Endothelial cell of umbilical vein (primary cell): ENCODE data around the gene TNFRSF21. TPM values are rescaled to one million over a fixed set of nuclear protein-coding genes. Genes with fewer than 3 reads are reported as not detected.

ENCODE experiments used
- BruUV-seq: library from RNA; stranded (reverse); fragments of 400-500 nt; replicated peaks from 2 replicates; lab custom pipeline; 2021; lab: Mats Ljungman, UMichigan
- CTCF ChIA-PET: fragments of 300-600, 350-600 bp; sonication (Branson Sonifier 250); formaldehyde crosslinking; loops from one replicate; lab custom pipeline; 2021; ENCODE audit warnings: antibody characterized with exemption, inconsistent platforms; lab: Charles Lee
- POLR2A ChIA-PET: fragments of 300-600, 350-600 bp; sonication (Branson Sonifier 250); formaldehyde crosslinking; loops from one replicate; lab custom pipeline; 2021; ENCODE audit warnings: antibody characterized with exemption, inconsistent platforms; lab: Charles Lee
- DNase-seq: peaks from one replicate; pipeline ENCODE4 v3.0.0-alpha.2; 2011; ENCODE audit warnings: low read depth, low spot score
- FAIRE-seq: peaks from 2 replicates; lab custom pipeline; 2011; peaks lifted over from hg19 to GRCh38; lab: Jason Lieb, UNC
- H2AFZ ChIP-seq: 2 replicates; pipeline ENCODE4 v1.6.0; 2012; ENCODE audit warnings: low read depth, low read length, control low read depth, inconsistent platforms
- H3K27ac ChIP-seq: 2 replicates; pipeline ENCODE4 v1.5.1; 2011; ENCODE audit warnings: low read depth, mild to moderate bottlenecking, control low read depth, low read length, moderate library complexity; ENCODE audit not compliant: insufficient read depth
- H3K27me3 ChIP-seq, 2 experiments: 2 replicates each; pipeline versions ENCODE4 v1.6.0 to v1.6.1; 2011; ENCODE audit warnings: low read length in 2 of 2, mixed read lengths in 1 of 2; ENCODE audit not compliant: control insufficient read depth in 2 of 2, insufficient read depth in 2 of 2
- H3K36me3 ChIP-seq, 2 experiments: 2 replicates in 1 of 2; 3 replicates in 1 of 2; pipeline ENCODE4 v1.5.1; 2011; ENCODE audit warnings: low read length in 2 of 2, mild to moderate bottlenecking in 1 of 2, moderate library complexity in 1 of 2; ENCODE audit not compliant: control insufficient read depth in 2 of 2, insufficient read depth in 2 of 2; ENCODE audit errors: extremely low read depth in 1 of 2
- H3K4me1 ChIP-seq: 3 replicates; pipeline ENCODE4 v1.5.1; 2011; ENCODE audit warnings: mild to moderate bottlenecking, low read length; ENCODE audit not compliant: control insufficient read depth, insufficient read depth; ENCODE audit errors: extremely low read depth
- H3K4me2 ChIP-seq: 2 replicates; pipeline ENCODE4 v1.6.1; 2011; ENCODE audit warnings: low read length, control low read depth, mixed read lengths; ENCODE audit not compliant: insufficient read depth
- H3K4me3 ChIP-seq, 3 experiments: fragments of 200-600 bp in 1 of 3; sonication (generic), shearing (Covaris generic) in 1 of 3; replicated peaks in 1 of 3; 2 replicates each; pipeline ENCODE4 v1.5.1; 2011 to 2016; ENCODE audit warnings: control low read depth in 3 of 3, low read length in 3 of 3, mild to moderate bottlenecking in 2 of 3, inconsistent platforms in 1 of 3, low read depth in 1 of 3, moderate library complexity in 1 of 3; ENCODE audit not compliant: insufficient read depth in 1 of 3
- H3K79me2 ChIP-seq: 2 replicates; pipeline ENCODE4 v1.6.0; 2012; ENCODE audit warnings: low read length, inconsistent platforms; ENCODE audit not compliant: control insufficient read depth, insufficient read depth
- H3K9ac ChIP-seq: replicated peaks from 2 replicates; pipeline ENCODE3; 2011; ENCODE audit warnings: low read length, control low read depth; ENCODE audit not compliant: insufficient read depth; ENCODE audit errors: extremely low read depth
- H3K9me1 ChIP-seq: replicated peaks from 3 replicates; pipeline ENCODE4 v1.6.0; 2011; ENCODE audit warnings: mild to moderate bottlenecking, low read length; ENCODE audit not compliant: control insufficient read depth, insufficient read depth; ENCODE audit errors: extremely low read depth
- H3K9me3 ChIP-seq: replicated peaks from 2 replicates; pipeline ENCODE4 v1.5.1; 2012; ENCODE audit warnings: low read length, inconsistent platforms; ENCODE audit not compliant: control insufficient read depth, insufficient read depth
- H4K20me1 ChIP-seq: replicated peaks from 2 replicates; pipeline ENCODE3; 2011; ENCODE audit warnings: mild to moderate bottlenecking, low read length; ENCODE audit not compliant: control insufficient read depth, insufficient read depth; ENCODE audit errors: extremely low read depth
- EZH2 ChIP-seq: IDR thresholded peaks from 2 replicates; pipeline ENCODE4 v1.6.1; 2012; ENCODE audit warnings: borderline replicate concordance, low read depth, mild to moderate bottlenecking, moderate library complexity, low read length, inconsistent platforms; ENCODE audit not compliant: severe bottlenecking
- FOS ChIP-seq: IDR thresholded peaks from 2 replicates; pipeline ENCODE4 v1.6.1; 2011; ENCODE audit warnings: mild to moderate bottlenecking, low read length, moderate library complexity, borderline replicate concordance; ENCODE audit not compliant: insufficient read depth
- GATA2 ChIP-seq: IDR thresholded peaks from 2 replicates; pipeline ENCODE4 v1.7.0; 2011; ENCODE audit warnings: low read depth, mild to moderate bottlenecking, moderate library complexity, mixed read lengths, low read length; ENCODE audit not compliant: insufficient read length, insufficient read depth
- JUN ChIP-seq: IDR thresholded peaks from 2 replicates; pipeline ENCODE4 v1.6.1; 2011; ENCODE audit warnings: borderline replicate concordance, low read depth; ENCODE audit not compliant: insufficient read length, insufficient read depth
- MYC ChIP-seq: IDR thresholded peaks from one replicate; pipeline ENCODE4 v1.6.1; 2011; ENCODE audit warnings: mild to moderate bottlenecking, low read depth, low read length
- POLR2A ChIP-seq: IDR thresholded peaks from 2 replicates; pipeline ENCODE4 v1.6.1; 2012; ENCODE audit warnings: low read depth, mild to moderate bottlenecking, control low read depth, low read length
- POLR2AphosphoS5 ChIP-seq: IDR thresholded peaks from 2 replicates; pipeline ENCODE4 v1.6.1; 2012; ENCODE audit warnings: low read depth, mild to moderate bottlenecking, control low read depth, low read length, moderate library complexity; ENCODE audit not compliant: insufficient read depth
- dilution Hi-C: fragments of 300-500 bp; cut with MboI; formaldehyde crosslinking; loops from one replicate; pipeline ENCODE4 v1.15.0; 2019; ENCODE audit warnings: low sequenced_read_pairs; ENCODE audit not compliant: extremely low pct_ligation_motif_present
- intact Hi-C: fragments of 100-400 bp; cut with micrococcal nuclease; formaldehyde crosslinking; loops from one replicate; pipeline ENCODE4 v1.10.0; 2022
- polyA plus RNA-seq, 4 experiments: library from polyadenylated mRNA; depleted of rRNA in 3 of 4; stranded (reverse) in 3 of 4; unstranded in 1 of 4; fragments of >200 nt; gene quantifications; 2 replicates each; pipeline versions ENCODE4 v1.2.1 to v1.2.3, GENCODE V29; 2011 to 2012; ENCODE audit warnings: missing spikeins in 1 of 4
- total RNA-seq: library from RNA; stranded (reverse); gene quantifications from 2 replicates; pipeline ENCODE4 v1.2.3, GENCODE V29; 2021
- TF ChIP-seq, protein P1 (sequence below): IDR thresholded peaks from 2 replicates; pipeline ENCODE4 v1.6.1; 2011; ENCODE audit not compliant: insufficient read depth, insufficient read length
- TF ChIP-seq, protein P2 (sequence below), 2 donors: IDR thresholded peaks; 1 replicate in 1 of 2; 2 replicates in 1 of 2; pipeline ENCODE4 v1.5.1; 2011; ENCODE audit warnings: low read length in 2 of 2, mild to moderate bottlenecking in 2 of 2, moderate library complexity in 2 of 2, control low read depth in 1 of 2, inconsistent platforms in 1 of 2, low read depth in 1 of 2; ENCODE audit not compliant: insufficient read depth in 1 of 2; ENCODE audit errors: extremely low read depth in 1 of 2

Gene TNFRSF21
- total and polyA plus RNA-seq, 2 donors (not counting 3 experiments of a cell fraction or from before 2014, with no cell fraction given): 26.0 to 40.6 TPM

DNA sequence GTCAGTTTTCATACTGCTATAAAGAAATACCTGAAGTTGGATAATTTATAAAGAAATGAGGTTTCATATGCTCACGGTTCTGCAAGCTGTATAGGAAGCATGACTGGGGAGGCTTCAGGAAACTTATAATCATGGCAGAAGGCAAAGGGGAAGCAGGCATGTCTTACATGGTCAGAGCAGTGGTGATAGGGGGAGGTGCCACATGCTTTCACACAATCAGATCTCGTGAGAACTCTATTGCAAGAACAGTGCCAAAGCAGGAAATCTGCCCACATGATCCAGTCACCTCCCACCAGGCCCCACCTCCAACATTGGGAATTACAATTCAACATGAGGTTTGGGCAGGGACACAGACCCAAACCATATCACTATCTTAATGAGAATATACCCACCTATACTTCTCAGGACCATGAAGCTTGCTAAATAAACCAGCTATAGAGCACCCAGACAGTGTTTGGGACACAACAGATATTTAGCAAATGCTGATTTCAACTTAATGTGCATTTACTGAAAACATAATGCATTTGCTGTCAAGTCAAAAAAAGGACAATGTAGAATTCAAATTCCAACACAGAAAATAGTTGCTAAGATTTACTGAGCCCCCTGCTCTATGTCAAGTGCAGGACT is 63.8 kb downstream of the TNFRSF21 start:
- H3K9me3 ChIP-seq: no peaks in the 10 kb centered on the region
- no peak overlapping the region for H2AFZ ChIP-seq
- no peaks in the 10 kb centered on the region for H3K27me3 ChIP-seq
- dilution Hi-C loops (loop anchor here (25.0 kb wide), 1 partner anchor 159 kb away; no protein-coding TSS in a partner anchor), intact Hi-C loops (no loop called here)
- ChIA-PET CTCF (interaction anchor here (1.2 to 1.5 kb wide), 2 partner anchors 148 kb away, joined by 3 to 4 read pairs; no protein-coding TSS in a partner anchor), POLR2A (no interaction called here)
- no peaks in the 10 kb centered on the region for H4K20me1 ChIP-seq
- no TSS peak for BruUV-seq
- TF ChIP-seq POLR2AphosphoS5 (no peak), GATA2 (no peak), JUN (no peak), MYC (no peak), EZH2 (no peak), FOS (no peak), POLR2A (no peak)
- TF ChIP-seq, protein P1, sequence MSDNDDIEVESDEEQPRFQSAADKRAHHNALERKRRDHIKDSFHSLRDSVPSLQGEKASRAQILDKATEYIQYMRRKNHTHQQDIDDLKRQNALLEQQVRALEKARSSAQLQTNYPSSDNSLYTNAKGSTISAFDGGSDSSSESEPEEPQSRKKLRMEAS: no peak
- TF ChIP-seq, protein P2, sequence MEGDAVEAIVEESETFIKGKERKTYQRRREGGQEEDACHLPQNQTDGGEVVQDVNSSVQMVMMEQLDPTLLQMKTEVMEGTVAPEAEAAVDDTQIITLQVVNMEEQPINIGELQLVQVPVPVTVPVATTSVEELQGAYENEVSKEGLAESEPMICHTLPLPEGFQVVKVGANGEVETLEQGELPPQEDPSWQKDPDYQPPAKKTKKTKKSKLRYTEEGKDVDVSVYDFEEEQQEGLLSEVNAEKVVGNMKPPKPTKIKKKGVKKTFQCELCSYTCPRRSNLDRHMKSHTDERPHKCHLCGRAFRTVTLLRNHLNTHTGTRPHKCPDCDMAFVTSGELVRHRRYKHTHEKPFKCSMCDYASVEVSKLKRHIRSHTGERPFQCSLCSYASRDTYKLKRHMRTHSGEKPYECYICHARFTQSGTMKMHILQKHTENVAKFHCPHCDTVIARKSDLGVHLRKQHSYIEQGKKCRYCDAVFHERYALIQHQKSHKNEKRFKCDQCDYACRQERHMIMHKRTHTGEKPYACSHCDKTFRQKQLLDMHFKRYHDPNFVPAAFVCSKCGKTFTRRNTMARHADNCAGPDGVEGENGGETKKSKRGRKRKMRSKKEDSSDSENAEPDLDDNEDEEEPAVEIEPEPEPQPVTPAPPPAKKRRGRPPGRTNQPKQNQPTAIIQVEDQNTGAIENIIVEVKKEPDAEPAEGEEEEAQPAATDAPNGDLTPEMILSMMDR (IDR thresholded peaks at IDR 0.05; ENCODE audit: extremely low read depth in 1 of 2, insufficient read depth in 1 of 2, low read depth in 1 of 2, low read length in 2 of 2): no peak
- no peaks in the 10 kb centered on the region for H3K36me3 ChIP-seq
- H3K4me2 ChIP-seq: no peak overlapping the region
- no peaks in the 10 kb centered on the region for H3K9me1 ChIP-seq
- H3K79me2 ChIP-seq: no peaks in the 10 kb centered on the region
- H3K4me3 ChIP-seq: no peak overlapping the region
- H3K4me1 ChIP-seq: peaks cover 14% of the 10 kb centered on the region
- no peak overlapping the region for H3K9ac ChIP-seq
- H3K27ac ChIP-seq: no peak overlapping the region
- FAIRE-seq: no peak
- no peak for DNase-seq
